SH-SY5Y (cell line): ENCODE data around the gene HMCN2.

Experiments used
- GATA2 ChIP-seq: IDR thresholded peaks from 2 replicates; pipeline ENCODE4 v1.6.1; 2011; ENCODE audit warnings: mild to moderate bottlenecking, low read depth, low read length
- GATA3 ChIP-seq: IDR thresholded peaks from 2 replicates; pipeline ENCODE4 v1.6.1; 2011; ENCODE audit warnings: low read depth, mild to moderate bottlenecking, low read length, moderate library complexity

Gene HMCN2

GRCh38 chr9:130235558-130236435 is 29.8 kb upstream of the HMCN2 start:
- TF ChIP-seq GATA3 (no peak), GATA2 (no peak)

- TF ChIP-seq GATA3 (no peak), GATA2 (no peak)
These were observed 29.0 kb upstream of the HMCN2 start for GRCh38 chr9:130236436-130236985.

GRCh38 chr9:130237076-130237475 is 28.5 kb upstream of the HMCN2 start:
- TF ChIP-seq GATA3: no peak
- no peak for TF ChIP-seq GATA2

GRCh38 chr9:130237763-130238524 is 27.6 kb upstream of the HMCN2 start:
- TF ChIP-seq GATA2 (no peak), GATA3 (no peak)

GRCh38 chr9:130239363-130239695 is 26.2 kb upstream of the HMCN2 start:
- TF ChIP-seq GATA2 (no peak), GATA3 (no peak)

GRCh38 chr9:130239741-130240241 is 25.8 kb upstream of the HMCN2 start:
- TF ChIP-seq GATA2: no peak
- no peak for TF ChIP-seq GATA3

GRCh38 chr9:130240410-130241197 is 25.0 kb upstream of the HMCN2 start:
- peak; percentile 51; the same call in 1 of the 2 replicates for TF ChIP-seq GATA2
- no peak for TF ChIP-seq GATA3

GRCh38 chr9:130241198-130241535 is 24.4 kb upstream of the HMCN2 start:
- TF ChIP-seq GATA2: no peak
- no peak for TF ChIP-seq GATA3

- TF ChIP-seq GATA3 (no peak), GATA2 (no peak)
These were observed 23.1 kb upstream of the HMCN2 start for GRCh38 chr9:130242270-130243014.

- TF ChIP-seq GATA3 (no peak), GATA2 (peak; percentile 85)
These were observed 22.3 kb upstream of the HMCN2 start for GRCh38 chr9:130243015-130243881.

- TF ChIP-seq GATA2 (no peak), GATA3 (no peak)
These were observed 21.7 kb upstream of the HMCN2 start for GRCh38 chr9:130243882-130244170.

- TF ChIP-seq GATA3 (no peak), GATA2 (no peak)
These were observed 20.9 kb upstream of the HMCN2 start for GRCh38 chr9:130244548-130245165.
